B cell (primary cell): Measurements from ENCODE around the gene ZNF398. TPM values are rescaled to one million over a fixed set of nuclear protein-coding genes. Genes with fewer than 3 reads are reported as not detected.

ENCODE experiments used
- ATAC-seq: fragments of 200-7000 bp; cut with Tn5 transposase; one replicate; pipeline ENCODE4 v1.10.0; 2021; ENCODE audit warnings: low read depth, mild to moderate bottlenecking, moderate number of reproducible peaks, moderate library complexity
- CTCF ChIA-PET: fragments of 350-600 bp; sonication (Branson Sonifier 250); formaldehyde crosslinking; loops from one replicate; lab custom pipeline; 2021; ENCODE audit warnings: antibody characterized with exemption, inconsistent platforms; lab: Charles Lee
- POLR2A ChIA-PET: fragments of 350-600 bp; sonication (Branson Sonifier 250); formaldehyde crosslinking; loops from one replicate; lab custom pipeline; 2021; ENCODE audit warnings: antibody characterized with exemption; lab: Charles Lee
- DNase-seq: peaks from one replicate; pipeline ENCODE4 v3.0.0; 2013
- H2AFZ ChIP-seq: 2 replicates; pipeline ENCODE4 v1.6.1; 2012; ENCODE audit warnings: mild to moderate bottlenecking, low read depth, low read length; ENCODE audit not compliant: insufficient read depth, poor library complexity, severe bottlenecking
- H3K27ac ChIP-seq, 2 donors: 1 replicate in 1 of 2; 2 replicates in 1 of 2; pipeline ENCODE4 v1.5.1; 2012 to 2013; ENCODE audit warnings: low read length in 2 of 2, mild to moderate bottlenecking in 2 of 2, moderate library complexity in 1 of 2
- H3K27me3 ChIP-seq, 4 experiments: fragments of 200-600 bp in 1 of 4; sonication (generic) in 1 of 4; replicated peaks in 1 of 4; 1 replicate in 2 of 4; 2 replicates in 2 of 4; pipeline versions ENCODE4 v1.6.1 to v1.7.0; 2013 to 2016; ENCODE audit warnings: low read length in 3 of 4, mild to moderate bottlenecking in 2 of 4, mixed read lengths in 1 of 4, moderate library complexity in 1 of 4; ENCODE audit not compliant: insufficient read depth in 4 of 4, control insufficient read depth in 3 of 4; ENCODE audit errors: control extremely low read depth in 1 of 4
- H3K36me3 ChIP-seq, 2 experiments: replicated peaks in 1 of 2; 1 replicate in 1 of 2; 2 replicates in 1 of 2; pipeline versions ENCODE4 v1.6.1 to v1.7.1; 2013; ENCODE audit warnings: low read length in 1 of 2; ENCODE audit not compliant: insufficient read depth in 2 of 2, control insufficient read depth in 1 of 2; ENCODE audit errors: control extremely low read depth in 1 of 2, extremely low read depth in 1 of 2
- H3K4me1 ChIP-seq, 2 donors: fragments of 200-600 bp in 1 of 2; sonication (generic) in 1 of 2; 1 replicate in 1 of 2; 2 replicates in 1 of 2; pipeline versions ENCODE4 v1.5.1 to v1.6.1; 2013 to 2017; ENCODE audit warnings: low read length in 2 of 2; ENCODE audit not compliant: control insufficient read depth in 2 of 2, insufficient read depth in 2 of 2
- H3K4me2 ChIP-seq: replicated peaks from 2 replicates; pipeline ENCODE3; 2012; ENCODE audit warnings: mild to moderate bottlenecking, low read depth, low read length; ENCODE audit not compliant: poor library complexity, severe bottlenecking
- H3K4me3 ChIP-seq, 5 experiments: fragments of 200-600 bp in 1 of 5; sonication (generic) in 1 of 5; 1 replicate in 3 of 5; 2 replicates in 2 of 5; pipeline versions ENCODE4 v1.5.1 to v1.7.0; 2011 to 2016; ENCODE audit warnings: low read length in 4 of 5, mild to moderate bottlenecking in 4 of 5, low read depth in 2 of 5, control low read depth in 1 of 5, moderate library complexity in 1 of 5; ENCODE audit not compliant: insufficient read depth in 1 of 5; ENCODE audit errors: control extremely low read depth in 1 of 5, extremely low read depth in 1 of 5
- H3K79me2 ChIP-seq: fragments of 200-600 bp; sonication (generic); one replicate; pipeline ENCODE4 v1.6.0; 2016; ENCODE audit warnings: low read length; ENCODE audit not compliant: control insufficient read depth, insufficient read depth
- H3K9ac ChIP-seq: fragments of 200-600 bp; sonication (generic); 2 replicates; pipeline ENCODE4 v1.6.1; 2017; ENCODE audit warnings: mild to moderate bottlenecking, low read length, moderate library complexity
- H3K9me3 ChIP-seq, 3 donors: one replicate each; pipeline versions ENCODE4 v1.6.1 to v1.7.1; 2013; ENCODE audit warnings: low read length in 2 of 3; ENCODE audit not compliant: control insufficient read depth in 2 of 3, insufficient read depth in 1 of 3; ENCODE audit errors: control extremely low read depth in 1 of 3
- H4K20me1 ChIP-seq: 2 replicates; pipeline ENCODE4 v1.6.0; 2012; ENCODE audit warnings: mild to moderate bottlenecking, low read length; ENCODE audit not compliant: insufficient read depth, control insufficient read depth, poor library complexity, severe bottlenecking
- H3K27ac Mint-ChIP-seq: one replicate; pipeline ENCODE4 v1.8.0; 2021; ENCODE audit warnings: mixed read lengths
- H3K27me3 Mint-ChIP-seq: one replicate; pipeline ENCODE4 v1.8.0; 2021; ENCODE audit warnings: mixed read lengths
- H3K4me1 Mint-ChIP-seq: one replicate; pipeline ENCODE4 v1.8.0; 2021; ENCODE audit warnings: mixed read lengths
- H3K4me3 Mint-ChIP-seq: one replicate; pipeline ENCODE4 v1.8.0; 2021; ENCODE audit warnings: mixed read lengths
- H3K9me3 Mint-ChIP-seq: one replicate; pipeline ENCODE4 v1.8.0; 2022; ENCODE audit warnings: mixed read lengths; ENCODE audit not compliant: insufficient read depth
- EZH2 ChIP-seq: IDR thresholded peaks from 2 replicates; pipeline ENCODE4 v1.6.1; 2012; ENCODE audit warnings: borderline replicate concordance, low read depth, mild to moderate bottlenecking, moderate library complexity, low read length; ENCODE audit not compliant: insufficient read depth, poor library complexity, severe bottlenecking
- WGBS: methylation state at CpG from one replicate; pipeline ENCODE4 v1.1.5; 2013; ENCODE audit warnings: missing lambda C conversion rate; ENCODE audit not compliant: insufficient coverage; 5-methylcytosine and 5-hydroxymethylcytosine counted together
- intact Hi-C: fragments of 100-400 bp; cut with micrococcal nuclease; formaldehyde crosslinking; loops from one replicate; pipeline ENCODE4 v1.10.0; 2022
- polyA plus RNA-seq: library from polyadenylated mRNA; depleted of rRNA; stranded (reverse); fragments of >200 nt; gene quantifications from 2 replicates; pipeline ENCODE4 v1.2.3, GENCODE V29; 2012
- total RNA-seq, 2 donors: library from RNA; stranded (reverse); fragments of 120-200 nt in 1 of 2; gene quantifications; 1 replicate in 1 of 2; 2 replicates in 1 of 2; pipeline versions ENCODE4 v1.2.3 to v1.2.4, GENCODE V29; 2013 to 2022
- TF ChIP-seq, protein P1 (sequence below): fragments of 200-600 bp; IDR thresholded peaks from one replicate; pipeline ENCODE4 v1.8.0; 2022; ENCODE audit warnings: antibody characterized with exemption, mild to moderate bottlenecking

Gene ZNF398
- total and polyA plus RNA-seq, 2 donors (not counting 1 experiment from before 2014, with no cell fraction given), result 7.7 to 22.5 TPM

DNA sequence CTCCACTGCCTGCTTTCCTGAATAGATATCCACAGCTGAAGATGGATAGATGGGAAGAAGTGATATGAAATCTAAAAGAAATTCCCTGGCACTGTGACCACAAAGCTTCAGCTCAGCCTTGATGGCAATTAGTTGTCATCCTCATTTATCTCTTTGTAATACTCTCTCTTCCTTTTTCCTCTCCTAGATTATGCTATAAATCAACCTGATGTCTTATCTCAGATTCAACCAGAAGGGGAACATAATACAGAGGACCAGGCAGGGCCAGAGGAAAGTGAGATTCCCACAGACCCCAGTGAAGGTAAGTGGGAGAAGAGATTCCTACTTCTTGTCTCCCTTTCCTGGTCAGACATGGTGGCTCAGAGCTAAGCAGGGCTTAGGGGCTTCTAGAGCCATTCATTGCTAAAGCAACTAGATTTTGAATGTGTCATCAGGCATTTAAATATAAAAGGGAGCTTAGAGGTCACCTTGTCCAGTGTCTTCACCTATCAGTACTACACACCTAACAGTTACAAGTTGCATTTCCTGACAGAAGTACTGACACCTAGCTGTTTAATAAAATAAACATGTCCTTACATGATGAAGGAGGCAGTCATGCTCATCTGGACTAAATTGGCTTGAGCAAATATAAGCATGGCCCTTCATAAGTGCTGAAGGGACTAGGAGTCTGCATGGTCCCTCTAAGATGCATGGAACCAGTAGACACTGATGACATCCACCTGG lies 19.5 kb downstream of the ZNF398 start:
- DNase-seq, result no peak
- no peak overlapping the region for H3K27ac ChIP-seq
- Mint-ChIP-seq H3K9me3 (no peaks in the 10 kb centered on the region), H3K4me1 (no peaks in the 10 kb centered on the region), H3K27me3 (no peaks in the 10 kb centered on the region), H3K4me3 (no peak overlapping the region), H3K27ac (no peak overlapping the region)
- H3K4me1 ChIP-seq, result no peaks in the 10 kb centered on the region
- H3K27me3 ChIP-seq, result no peaks in the 10 kb centered on the region
- intact Hi-C loops, result no loop called here
- H3K36me3 ChIP-seq, result peaks cover 21 to 35% of the 10 kb centered on the region in 2 experiments
- H2AFZ ChIP-seq, result no peak overlapping the region
- peaks cover 3% of the 10 kb centered on the region for H3K79me2 ChIP-seq
- H3K4me3 ChIP-seq, result no peak overlapping the region
- ChIA-PET POLR2A (no interaction called here), CTCF (interaction anchor here (0.5 to 1.7 kb wide), 2 partner anchors 14 to 20 kb away, joined by 3 to 5 read pairs; partner anchors contain the start of gene ZNF398)
- H3K4me2 ChIP-seq, result no peak overlapping the region
- H3K9ac ChIP-seq, result no peak overlapping the region
- TF ChIP-seq, protein P1, sequence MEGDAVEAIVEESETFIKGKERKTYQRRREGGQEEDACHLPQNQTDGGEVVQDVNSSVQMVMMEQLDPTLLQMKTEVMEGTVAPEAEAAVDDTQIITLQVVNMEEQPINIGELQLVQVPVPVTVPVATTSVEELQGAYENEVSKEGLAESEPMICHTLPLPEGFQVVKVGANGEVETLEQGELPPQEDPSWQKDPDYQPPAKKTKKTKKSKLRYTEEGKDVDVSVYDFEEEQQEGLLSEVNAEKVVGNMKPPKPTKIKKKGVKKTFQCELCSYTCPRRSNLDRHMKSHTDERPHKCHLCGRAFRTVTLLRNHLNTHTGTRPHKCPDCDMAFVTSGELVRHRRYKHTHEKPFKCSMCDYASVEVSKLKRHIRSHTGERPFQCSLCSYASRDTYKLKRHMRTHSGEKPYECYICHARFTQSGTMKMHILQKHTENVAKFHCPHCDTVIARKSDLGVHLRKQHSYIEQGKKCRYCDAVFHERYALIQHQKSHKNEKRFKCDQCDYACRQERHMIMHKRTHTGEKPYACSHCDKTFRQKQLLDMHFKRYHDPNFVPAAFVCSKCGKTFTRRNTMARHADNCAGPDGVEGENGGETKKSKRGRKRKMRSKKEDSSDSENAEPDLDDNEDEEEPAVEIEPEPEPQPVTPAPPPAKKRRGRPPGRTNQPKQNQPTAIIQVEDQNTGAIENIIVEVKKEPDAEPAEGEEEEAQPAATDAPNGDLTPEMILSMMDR, result no peak
- TF ChIP-seq EZH2, result no peak
- H4K20me1 ChIP-seq, result no peaks in the 10 kb centered on the region
- ATAC-seq, result no peak
- no peaks in the 10 kb centered on the region for H3K9me3 ChIP-seq

DNA sequence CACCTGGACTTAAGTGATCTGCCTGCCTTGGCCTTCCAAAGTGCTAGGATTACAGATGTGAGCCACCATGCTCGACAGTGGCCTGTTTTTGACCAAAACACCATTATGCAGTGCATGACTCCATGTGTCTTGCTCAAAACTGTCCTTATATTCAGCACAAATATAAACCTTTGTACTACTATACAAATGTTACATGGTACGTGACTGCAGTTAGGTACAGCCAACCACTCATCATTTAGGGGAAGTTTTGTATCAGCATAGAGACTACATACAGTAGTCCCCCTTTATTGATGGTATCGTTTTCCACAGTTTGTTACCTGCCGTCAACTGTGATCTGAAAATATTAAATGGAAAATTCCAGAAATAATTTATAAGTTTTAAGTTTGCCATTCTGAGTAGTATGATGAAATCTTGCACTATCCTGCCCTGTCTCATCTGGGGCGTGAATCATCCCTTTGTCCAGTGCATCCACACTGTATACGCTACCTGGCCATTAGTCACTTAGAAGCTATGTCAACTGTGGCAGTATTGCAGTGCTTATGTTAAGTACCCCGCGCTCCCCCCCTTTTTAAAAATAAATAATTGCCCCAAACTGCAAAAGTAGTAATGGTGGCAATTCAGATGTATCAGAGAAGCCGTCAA lies 24.8 kb downstream of the ZNF398 start:
- no peaks in the 10 kb centered on the region for H3K9me3 Mint-ChIP-seq
- H3K27ac ChIP-seq, result no peak overlapping the region
- H3K4me1 Mint-ChIP-seq, result no peaks in the 10 kb centered on the region
- no peaks in the 10 kb centered on the region for H3K9me3 ChIP-seq
- no peak for DNase-seq
- H3K27ac Mint-ChIP-seq, result no peak overlapping the region
- no peak for TF ChIP-seq EZH2
- TF ChIP-seq, protein P1, result no peak
- no peak overlapping the region for H3K4me3 Mint-ChIP-seq
- H3K4me1 ChIP-seq, result no peaks in the 10 kb centered on the region
- H4K20me1 ChIP-seq, result no peaks in the 10 kb centered on the region
- H2AFZ ChIP-seq, result no peak overlapping the region
- no peak for ATAC-seq
- ChIA-PET POLR2A (no interaction called here), CTCF (no interaction called here)
- no peak overlapping the region for H3K9ac ChIP-seq
- no peaks in the 10 kb centered on the region for H3K27me3 ChIP-seq
- WGBS, result 100% methylated on average over 2 of the region's 9 CpGs
- H3K36me3 ChIP-seq, result peaks cover 6 to 37% of the 10 kb centered on the region in 2 experiments
- H3K79me2 ChIP-seq, result no peaks in the 10 kb centered on the region
- H3K4me3 ChIP-seq, result no peak overlapping the region
- intact Hi-C loops, result no loop called here
- H3K27me3 Mint-ChIP-seq, result no peaks in the 10 kb centered on the region
- no peak overlapping the region for H3K4me2 ChIP-seq
